Lower leg skin (tissue), 4 donors: ENCODE measurements around the gene ARHGAP45. TPM values are rescaled to one million over a fixed set of nuclear protein-coding genes. Genes with fewer than 3 reads are reported as not detected.

Source experiments
- DNase-seq, 2 donors: peaks; one replicate each; pipeline ENCODE4 v3.0.0-alpha.2; 2019; ENCODE audit warnings: low spot score in 2 of 2
- H3K4me3 ChIP-seq: fragments of 200-600 bp; sonication (generic); 2 replicates; pipeline ENCODE4 v1.5.1; 2017; ENCODE audit warnings: mild to moderate bottlenecking, low read depth; ENCODE audit not compliant: poor library complexity, severe bottlenecking
- CTCF ChIP-seq, 3 donors: fragments of 450-650 bp; IDR thresholded peaks; one replicate each; pipeline ENCODE4 v1.5.1; 2016; ENCODE audit warnings: antibody characterized with exemption in 3 of 3, mild to moderate bottlenecking in 3 of 3, moderate library complexity in 2 of 3
- POLR2A ChIP-seq, 2 donors: fragments of 450-650 bp; IDR thresholded peaks; one replicate each; pipeline ENCODE4 v1.6.1; 2016 to 2017; ENCODE audit warnings: antibody characterized with exemption in 2 of 2, mild to moderate bottlenecking in 1 of 2, moderate library complexity in 1 of 2
- WGBS, 2 donors: methylation state at CpG; one replicate each; pipeline ENCODE4 v1.1.5; 2018; 5-methylcytosine and 5-hydroxymethylcytosine counted together
- intact Hi-C: fragments of 100-400 bp; cut with DNase I; formaldehyde crosslinking; loops from one replicate; pipeline ENCODE4 v1.15.0; 2023; ENCODE audit warnings: low total_unique reads
- total RNA-seq, 4 donors: library from RNA; depleted of rRNA; stranded (reverse); fragments of >200 nt; gene quantifications; one replicate each; pipeline ENCODE4 v1.1.0, GENCODE V29; 2016

Gene ARHGAP45
- total RNA-seq, 4 donors from 2014 or later, result 12.4 to 36.0 (median 14.4) TPM

DNA sequence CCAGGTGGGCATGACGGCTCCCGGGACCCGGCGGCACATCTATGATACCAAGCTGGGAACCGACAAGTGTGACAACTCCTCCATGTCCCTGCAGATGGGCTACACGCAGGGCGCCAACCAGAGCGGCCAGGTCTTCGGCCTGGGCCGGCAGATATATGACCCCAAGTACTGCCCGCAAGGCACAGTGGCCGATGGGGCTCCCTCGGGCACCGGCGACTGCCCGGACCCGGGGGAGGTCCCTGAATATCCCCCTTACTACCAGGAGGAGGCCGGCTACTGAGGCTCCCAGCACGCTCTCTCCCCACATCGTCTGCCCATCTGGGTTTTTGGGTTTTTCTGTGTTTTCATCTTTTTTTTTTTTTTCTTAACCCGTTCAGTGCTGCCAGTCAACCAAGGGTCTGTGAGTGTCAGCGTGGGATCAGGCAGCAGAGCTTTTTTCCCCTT lies 29.3 kb upstream of the ARHGAP45 start:
- no peak overlapping the region for H3K4me3 ChIP-seq
- intact Hi-C loops, result no loop called here
- no peak for DNase-seq
- TF ChIP-seq POLR2A (IDR thresholded peaks at IDR 0.05) (no peak), CTCF (IDR thresholded peaks at IDR 0.05) (no peak)
- WGBS, 2 donors, result 71 to 73% methylated on average over 12 to 22 of the region's 22 CpGs

- WGBS, 2 donors, result 50 to 57% methylated on average over 22 of the region's 22 CpGs
- intact Hi-C loops, result no loop called here
- TF ChIP-seq CTCF (IDR thresholded peaks at IDR 0.05) (no peak), POLR2A (IDR thresholded peaks at IDR 0.05) (no peak)
- DNase-seq, result no peak
- H3K4me3 ChIP-seq, result no peak overlapping the region
These were observed 27.9 kb upstream of the ARHGAP45 start for GRCh38 chr19:1038978-1039645.

DNA sequence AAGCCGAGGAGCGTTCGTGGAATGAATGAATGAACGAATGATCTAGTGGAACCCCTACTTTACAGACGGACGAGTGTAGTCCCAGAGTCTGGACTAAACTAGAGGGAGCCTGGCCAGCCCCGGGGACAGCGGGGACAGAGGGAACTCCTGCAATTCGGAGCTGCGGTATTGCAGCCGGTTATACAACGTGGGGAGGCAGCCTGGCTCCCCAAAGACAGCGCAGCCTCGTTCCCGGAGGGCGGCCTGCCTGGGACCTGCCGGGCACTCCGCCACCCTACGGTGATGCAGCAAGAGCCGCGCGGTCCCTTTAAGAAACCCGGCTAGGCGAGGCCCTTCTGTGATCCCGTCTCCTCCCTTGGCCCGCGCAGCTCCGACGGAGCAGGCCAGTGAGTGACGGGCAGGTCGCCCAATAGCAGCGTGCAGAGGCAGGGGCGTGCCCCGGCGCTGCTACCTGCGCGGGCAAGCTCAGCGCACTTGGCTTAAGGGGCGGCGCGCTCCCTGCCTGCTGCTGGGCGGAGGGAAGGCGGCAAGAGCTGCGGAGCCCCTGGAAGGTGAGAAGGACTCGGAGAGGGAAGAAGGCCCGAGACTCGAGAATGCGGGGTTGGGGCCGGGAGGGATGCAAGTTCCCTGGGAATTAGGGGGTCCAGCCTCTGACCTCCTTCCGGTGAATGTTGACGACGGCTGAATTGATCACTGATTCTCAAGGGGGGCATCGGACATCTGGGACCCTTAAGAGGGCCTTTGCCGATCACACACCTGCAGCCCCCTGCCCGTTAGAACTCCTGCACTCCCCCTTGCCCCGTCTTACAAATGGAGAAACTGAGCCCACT lies 27.1 kb upstream of the ARHGAP45 start, which contains the start of gene ABCA7:
Gene ABCA7 (plus strand): TSS at position 462 of the 830 bp plus-strand sequence. CDS start 1,255 bp downstream, outside the sequence.
- 1 to 3% methylated on average over 41 to 54 of the region's 56 CpGs for WGBS, 2 donors
- intact Hi-C loops, result no loop called here
- peak within 1 kb of the TSS; percentile 31 for H3K4me3 ChIP-seq
- TF ChIP-seq POLR2A (IDR thresholded peaks at IDR 0.05), result no peak
- no peak for TF ChIP-seq CTCF (IDR thresholded peaks at IDR 0.05)
- peak; percentile 96 to 99 for DNase-seq

GRCh38 chr19:1040476-1041271 lies 26.3 kb upstream of the ARHGAP45 start:
- 1 to 2% methylated on average over 24 to 27 of the region's 27 CpGs for whole genome bisulfite sequencing, 2 donors
- H3K4me3 ChIP-seq, result peak overlapping the region; percentile 31
- DNase-seq, result peak; percentile 93 to 97
- intact Hi-C loops, result no loop called here
- TF ChIP-seq POLR2A (IDR thresholded peaks at IDR 0.05), result no peak
- no peak for TF ChIP-seq CTCF (IDR thresholded peaks at IDR 0.05)

GRCh38 chr19:1041272-1041834 lies 25.6 kb upstream of the ARHGAP45 start:
- intact Hi-C loops, result no loop called here
- no peak for DNase-seq
- no peak overlapping the region for H3K4me3 ChIP-seq
- 10 to 32% methylated on average over 16 to 25 of the region's 26 CpGs for WGBS, 2 donors
- no peak for TF ChIP-seq CTCF (IDR thresholded peaks at IDR 0.05)
- TF ChIP-seq POLR2A (IDR thresholded peaks at IDR 0.05), result no peak
